HG03439 (cell line): ENCODE measurements around the gene ARAP3.

Experiments
- ATAC-seq: cut with Tn5 transposase; IDR thresholded peaks from one replicate; pipeline ENCODE4 v1.9.1; 2021; ENCODE audit warnings: mild to moderate bottlenecking, moderate library complexity; ENCODE audit not compliant: unreplicated experiment

Gene ARAP3

DNA sequence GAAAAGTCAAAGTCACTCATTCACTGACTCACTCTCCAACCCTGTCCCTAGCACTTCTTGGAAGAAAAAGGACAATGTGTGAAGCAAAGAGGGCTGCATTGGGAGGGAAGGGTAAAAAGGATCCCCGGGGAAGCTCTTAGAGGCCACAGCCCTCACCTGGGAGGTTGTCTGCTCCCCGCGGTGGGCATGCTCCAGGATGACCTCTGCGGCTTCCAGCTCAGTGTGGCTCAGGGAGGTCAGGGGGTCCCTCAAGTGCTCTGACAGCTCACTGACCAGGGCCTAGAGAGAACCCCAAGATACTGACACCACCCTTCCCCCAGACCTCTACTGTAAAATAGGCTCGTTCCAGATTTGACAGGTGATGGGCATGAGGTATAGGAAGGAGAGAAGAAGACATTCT, 34.8 kb downstream of the ARAP3 start:
- ATAC-seq = no peak

DNA sequence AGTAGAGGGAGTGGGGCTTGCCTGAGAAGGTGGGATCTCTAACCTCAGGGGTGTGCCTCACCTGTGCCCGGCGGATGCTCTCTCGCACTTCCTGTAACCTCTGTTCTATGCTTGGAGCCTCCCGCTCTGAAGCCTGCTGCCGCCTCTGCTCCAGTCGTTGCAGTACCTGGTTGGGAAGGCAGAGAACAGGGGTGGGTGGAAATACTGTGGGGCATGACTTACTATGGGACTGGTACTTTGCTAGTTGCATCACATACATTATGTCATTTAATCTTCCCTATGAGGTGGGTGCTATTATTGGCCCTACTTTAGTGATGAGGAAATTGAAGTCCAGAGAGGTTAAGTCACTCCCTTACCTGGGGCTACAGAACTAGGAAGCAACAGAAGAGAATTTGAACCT, 36.0 kb downstream of the ARAP3 start:
- ATAC-seq = no peak

DNA sequence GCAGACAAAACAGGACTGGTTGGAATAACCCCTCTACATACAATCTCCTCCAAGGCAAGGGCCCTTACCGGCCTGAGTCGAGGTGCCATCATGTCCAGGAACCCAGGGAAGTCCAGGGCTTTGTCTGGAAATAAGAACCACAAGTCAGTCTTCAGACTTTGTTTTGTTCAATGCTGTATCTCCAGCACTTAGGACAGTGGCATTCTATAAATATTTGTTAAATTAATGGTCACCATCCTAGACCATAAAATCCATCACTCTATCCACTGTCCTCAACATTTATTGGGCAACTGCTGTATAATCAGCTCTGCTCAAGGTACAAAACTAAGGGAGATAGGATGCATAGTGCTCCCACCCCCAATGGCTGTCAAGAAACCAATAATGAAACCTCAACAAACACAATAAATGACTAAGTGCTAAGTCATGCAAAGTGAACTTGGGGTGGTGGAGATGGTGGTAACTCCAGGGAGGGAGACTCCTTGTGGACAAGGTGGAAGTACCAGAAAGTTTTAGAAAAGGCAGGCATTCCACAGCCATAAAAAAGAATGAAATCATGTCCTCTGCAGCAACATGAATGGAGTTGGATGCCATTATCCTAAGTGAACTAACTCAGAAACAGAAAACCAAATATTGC, 40.3 kb downstream of the ARAP3 start:
- ATAC-seq = peak; percentile 47

DNA sequence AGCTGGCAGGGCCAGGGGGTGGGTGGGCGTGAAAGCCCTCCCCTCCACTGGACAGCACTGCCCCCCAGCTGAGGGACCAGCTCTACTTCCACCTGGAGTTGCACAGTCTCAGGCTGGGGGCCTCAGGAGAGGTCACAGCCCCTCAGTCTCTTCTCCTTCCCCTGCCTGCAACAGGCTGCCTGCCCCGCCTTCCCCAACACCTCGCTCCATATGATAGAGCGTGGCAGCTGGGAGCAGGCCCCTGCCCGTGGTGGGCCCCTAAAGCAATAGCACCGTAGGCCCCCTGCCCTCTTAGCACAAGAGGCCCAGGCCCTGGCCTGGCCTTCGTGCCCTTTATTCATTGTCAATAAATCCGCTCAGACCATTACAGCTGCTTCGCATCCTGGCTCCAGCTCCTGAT, 41.3 kb downstream of the ARAP3 start:
- no peak for ATAC-seq

DNA sequence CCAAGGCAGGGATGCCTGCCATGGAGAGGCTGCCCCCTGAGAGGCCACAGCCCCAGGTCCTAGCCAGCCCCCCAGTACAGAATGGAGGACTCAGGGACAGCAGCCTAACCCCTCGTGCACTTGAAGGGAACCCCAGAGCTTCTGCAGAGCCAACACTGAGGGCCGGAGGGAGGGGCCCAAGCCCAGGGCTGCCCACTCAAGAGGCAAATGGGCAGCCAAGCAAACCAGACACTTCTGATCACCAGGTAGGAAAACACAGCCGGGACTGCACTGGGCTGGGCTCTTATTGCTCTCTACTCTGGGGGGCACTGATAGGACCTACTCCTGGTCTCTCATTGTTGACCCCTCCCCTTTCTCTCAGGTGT, 42.0 kb downstream of the ARAP3 start:
- ATAC-seq = no peak

DNA sequence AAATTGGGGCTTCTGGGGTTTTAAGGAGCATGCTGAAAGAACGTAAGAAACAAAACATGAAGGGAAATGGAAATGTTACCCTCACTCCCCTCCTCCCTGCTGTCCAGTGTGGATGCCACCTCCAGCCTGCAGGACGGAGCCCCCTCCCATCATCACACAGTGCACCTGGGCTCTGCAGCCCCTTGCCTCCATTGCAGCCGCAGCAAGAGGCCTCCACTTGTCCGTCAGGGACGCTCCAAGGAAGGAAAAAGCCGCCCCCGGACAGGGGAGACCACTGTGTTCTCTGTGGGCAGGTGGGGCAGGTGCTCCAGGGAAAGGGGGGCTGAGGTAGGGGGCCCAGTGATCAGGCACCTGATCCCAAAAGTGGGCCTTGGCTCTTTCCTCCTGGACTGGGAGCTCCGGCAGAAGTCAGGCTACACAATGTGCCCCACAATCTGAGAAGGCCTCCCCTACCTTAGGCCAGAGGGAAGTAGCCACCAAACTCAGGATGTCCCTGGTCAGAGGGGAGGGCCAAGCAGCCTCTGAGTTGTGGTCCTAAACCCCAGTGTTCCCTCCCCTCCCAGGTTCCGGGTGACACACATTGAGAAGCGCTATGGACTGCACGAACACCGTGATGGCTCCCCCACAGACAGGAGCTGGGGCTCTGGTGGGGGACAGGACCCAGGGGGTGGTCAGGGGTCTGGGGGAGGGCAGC, 42.5 kb downstream of the ARAP3 start:
- no peak for ATAC-seq

DNA sequence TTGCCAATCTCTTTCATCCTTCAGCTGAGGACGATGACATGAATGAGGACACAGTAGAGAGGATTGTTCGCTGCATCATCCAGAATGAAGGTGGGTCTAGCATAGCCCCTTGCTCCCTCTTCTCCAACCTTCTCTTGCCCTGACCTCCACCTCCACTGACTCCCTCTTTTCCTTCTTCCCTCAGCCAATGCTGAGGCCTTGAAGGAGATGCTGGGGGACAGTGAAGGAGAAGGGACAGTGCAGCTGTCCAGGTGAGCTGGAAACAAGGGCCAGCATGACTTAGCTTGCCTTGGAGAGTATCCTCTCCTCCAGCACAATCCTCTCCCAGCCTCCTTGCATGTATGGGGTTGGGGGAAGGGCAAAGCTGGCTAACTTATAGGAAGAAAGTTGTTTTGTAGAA, 43.3 kb downstream of the ARAP3 start:
- ATAC-seq = no peak

DNA sequence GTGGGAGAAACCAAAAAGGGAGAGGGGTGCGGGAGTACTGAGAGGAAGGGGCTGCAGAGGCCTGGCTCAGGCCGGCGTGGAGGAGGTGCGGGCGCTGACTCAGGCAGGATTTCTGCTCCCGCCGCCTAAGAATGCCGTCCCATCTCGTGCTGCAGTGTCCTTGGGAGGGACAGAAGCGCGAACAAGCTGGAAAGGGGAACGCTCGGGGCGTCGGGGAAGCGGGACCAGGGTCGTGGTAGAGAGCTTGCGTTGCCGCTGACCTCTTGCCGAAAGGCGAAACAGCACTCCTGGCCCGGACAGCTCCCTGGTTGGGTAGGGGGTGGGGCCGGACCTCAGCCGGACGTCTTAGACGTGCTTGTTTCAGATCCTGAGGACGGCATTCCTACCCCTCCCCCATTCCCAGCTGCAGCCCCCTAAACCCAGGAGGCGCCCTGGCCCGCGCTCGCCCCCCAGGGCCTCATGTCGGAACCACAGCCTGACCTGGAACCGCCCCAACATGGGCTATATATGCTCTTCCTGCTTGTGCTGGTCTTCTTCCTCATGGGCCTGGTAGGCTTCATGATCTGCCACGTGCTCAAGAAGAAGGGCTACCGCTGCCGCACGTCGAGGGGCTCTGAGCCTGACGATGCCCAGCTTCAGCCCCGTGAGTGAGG, 44.1 kb downstream of the ARAP3 start:
- no peak for ATAC-seq

DNA sequence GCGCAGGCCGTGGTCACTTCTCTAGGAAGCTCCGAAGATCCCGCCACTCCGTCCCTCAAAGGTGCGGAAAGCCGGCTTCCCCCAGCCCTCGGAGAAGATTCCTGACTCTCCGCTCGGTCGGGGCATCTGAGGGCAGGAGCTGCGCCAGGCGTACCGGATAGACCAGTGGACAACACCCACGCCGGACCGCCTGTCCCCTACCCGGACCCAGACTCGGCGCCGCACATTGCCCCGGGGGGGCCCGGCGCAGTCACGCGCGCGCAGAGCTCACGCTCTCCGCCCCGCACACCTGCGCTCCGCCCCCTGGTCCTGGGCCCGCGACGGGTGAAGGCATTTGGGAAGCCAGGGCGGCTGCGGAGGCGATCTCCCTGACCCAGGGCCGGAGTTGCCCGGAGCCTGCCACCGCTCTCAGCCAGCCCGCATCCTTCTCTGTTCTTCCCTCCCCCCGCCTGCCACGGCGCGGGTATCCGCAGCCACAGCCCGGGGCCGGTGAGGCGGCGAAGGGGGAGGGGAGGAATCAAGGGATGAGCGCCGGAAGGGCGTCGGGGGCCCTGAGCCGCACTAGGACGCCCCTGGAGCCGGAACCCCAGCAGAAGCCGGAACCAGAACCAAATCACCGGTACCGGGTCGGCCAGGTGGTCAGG, 44.8 kb downstream of the ARAP3 start:
- peak; percentile 25 for ATAC-seq

DNA sequence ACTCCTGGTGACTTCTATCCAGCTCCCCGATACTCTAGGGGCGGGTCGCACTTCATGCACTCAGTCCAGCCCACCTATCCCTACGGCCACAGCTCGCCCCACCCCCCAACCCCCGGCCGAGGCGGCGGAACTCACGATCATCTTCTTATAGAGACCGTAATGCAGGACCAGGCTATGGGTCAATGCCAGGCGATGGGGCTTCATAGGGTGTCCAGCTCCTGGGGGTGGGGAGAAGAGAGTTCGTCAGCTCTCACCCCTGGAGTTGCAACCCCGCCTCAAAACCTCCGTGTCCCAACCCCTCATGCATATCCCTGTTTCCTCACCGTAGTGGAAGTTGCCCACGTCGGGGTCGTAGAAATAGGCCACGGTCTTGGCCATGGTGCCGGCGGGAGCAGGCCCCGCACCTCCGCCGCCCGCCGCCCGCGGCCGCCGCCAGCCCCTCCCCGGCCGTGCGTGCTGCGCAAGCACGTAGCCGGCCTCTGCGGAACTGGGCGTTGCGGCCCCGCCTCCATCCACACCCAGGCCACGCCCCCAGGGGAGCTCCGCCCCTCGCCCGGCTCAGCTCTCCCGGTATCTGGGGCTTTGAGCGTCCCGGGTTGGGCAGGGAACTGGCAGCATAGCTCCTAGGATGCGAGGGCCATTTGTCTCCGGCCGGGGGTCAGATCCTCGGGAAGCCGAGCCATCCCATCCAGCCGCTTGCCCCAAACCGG, 45.5 kb downstream of the ARAP3 start, which contains the start of the genes HDAC3 and RELL2:
TSS of gene HDAC3 (minus strand) at position 437 of the 710 bp plus-strand sequence. CDS start at position 378, 59 bp downstream.
TSS of gene RELL2 (plus strand) at position 585 of the 710 bp plus-strand sequence. CDS start 1,229 bp downstream, outside the sequence.
- ATAC-seq = peak; percentile 70

DNA sequence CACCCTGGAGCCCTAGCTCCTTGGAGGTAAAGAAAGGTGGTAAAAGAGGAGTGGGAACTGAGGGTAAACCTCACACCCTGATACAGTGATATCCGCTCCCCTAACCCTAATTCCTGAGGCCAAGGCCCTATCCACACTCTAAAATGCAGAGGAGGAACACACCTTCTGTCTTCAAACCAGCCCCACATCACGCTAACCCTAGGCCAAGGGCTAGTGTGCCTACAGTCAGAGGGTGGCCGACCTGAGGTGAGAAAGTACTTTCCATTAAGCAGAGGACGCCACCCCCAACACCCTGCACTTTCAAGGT, 46.0 kb downstream of the ARAP3 start:
- ATAC-seq = no peak

DNA sequence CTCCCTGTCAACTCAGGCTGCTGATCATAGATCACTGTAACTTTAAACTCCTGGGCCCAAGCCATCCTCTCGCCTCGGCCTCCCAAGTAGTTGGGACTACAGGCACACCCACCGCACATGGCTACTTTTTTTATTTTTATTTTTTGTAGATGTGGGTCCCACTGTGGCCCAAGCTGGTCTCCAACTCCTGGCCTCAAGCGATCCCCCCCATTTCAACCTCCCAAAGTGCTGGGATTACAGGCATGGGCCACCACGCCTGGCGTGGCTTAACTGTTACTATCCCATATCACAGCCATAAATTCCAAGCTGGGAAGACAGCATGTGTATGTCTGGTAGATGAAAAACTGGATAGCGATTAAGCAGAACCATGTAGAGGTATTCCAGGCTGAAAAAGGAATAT, 46.4 kb downstream of the ARAP3 start:
- no peak for ATAC-seq

DNA sequence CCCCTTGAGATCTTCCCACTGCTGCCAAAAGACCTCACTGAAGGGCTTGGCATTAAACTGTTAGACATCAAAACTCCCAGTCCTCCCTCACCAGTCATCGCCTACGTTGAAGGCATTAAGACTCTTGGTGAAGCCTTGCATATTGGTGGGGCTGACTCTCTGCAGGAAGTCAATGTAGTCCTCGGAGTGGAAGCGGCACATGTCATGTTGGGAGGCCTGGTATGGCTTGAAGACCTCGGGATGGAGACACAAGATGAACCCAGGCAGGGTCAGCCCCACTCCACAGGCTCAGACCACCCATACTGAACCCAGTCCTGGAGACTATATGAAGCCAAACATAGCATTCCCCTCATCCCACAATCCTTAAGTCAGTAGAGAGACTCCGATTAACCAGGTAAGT, 47.3 kb downstream of the ARAP3 start:
- ATAC-seq = no peak

DNA sequence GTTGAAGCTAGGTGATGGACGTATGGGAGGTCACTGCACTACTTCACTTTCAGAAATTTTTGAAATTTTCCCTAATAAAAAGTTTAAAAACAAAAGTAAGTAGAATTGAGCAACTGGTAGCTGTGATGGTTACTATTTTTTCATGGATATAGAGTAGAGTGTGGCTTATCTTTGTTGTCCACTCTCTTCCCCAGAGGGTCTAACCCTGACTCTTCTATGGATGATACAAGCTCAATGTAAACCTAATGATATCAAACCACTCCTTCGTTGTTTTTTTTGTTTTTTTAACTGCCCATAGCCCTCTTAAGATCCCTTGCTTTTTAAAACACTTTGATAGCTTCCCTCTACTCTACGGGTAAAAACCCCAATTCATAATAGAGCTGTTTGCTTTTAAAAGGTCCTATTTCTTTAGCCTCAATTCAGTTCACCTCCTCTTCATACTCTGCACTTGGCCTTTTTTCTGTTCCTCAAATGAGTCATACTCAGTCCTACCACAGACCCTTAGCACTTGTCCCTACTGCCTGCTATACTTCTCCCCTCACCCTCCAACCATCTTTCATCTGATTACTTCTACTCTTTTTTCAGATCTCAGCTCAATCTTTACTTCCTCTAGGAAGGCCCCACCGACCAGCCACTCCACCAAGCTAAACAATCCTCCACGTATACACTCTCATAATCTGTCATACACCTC, 48.0 kb downstream of the ARAP3 start:
- peak; percentile 50 for ATAC-seq

DNA sequence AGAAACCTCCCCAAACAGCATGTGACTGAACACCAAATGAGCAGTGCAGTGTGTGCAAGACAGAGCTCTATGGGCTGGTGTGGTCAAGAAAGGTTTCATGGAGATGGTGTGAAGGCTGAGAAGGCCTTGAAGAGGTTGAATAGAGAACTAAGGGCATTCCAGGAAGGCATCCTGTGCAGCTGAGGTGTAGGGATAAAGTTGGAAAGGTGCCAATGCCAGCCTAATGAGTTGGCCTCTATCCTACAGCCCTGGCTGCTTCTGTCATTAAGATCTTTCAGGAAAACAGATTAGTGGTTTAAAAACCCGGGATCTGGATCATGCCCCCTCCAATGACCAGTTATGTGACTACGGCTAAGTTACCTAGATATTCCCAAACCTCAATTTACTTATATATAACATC, 49.4 kb downstream of the ARAP3 start:
- no peak for ATAC-seq

DNA sequence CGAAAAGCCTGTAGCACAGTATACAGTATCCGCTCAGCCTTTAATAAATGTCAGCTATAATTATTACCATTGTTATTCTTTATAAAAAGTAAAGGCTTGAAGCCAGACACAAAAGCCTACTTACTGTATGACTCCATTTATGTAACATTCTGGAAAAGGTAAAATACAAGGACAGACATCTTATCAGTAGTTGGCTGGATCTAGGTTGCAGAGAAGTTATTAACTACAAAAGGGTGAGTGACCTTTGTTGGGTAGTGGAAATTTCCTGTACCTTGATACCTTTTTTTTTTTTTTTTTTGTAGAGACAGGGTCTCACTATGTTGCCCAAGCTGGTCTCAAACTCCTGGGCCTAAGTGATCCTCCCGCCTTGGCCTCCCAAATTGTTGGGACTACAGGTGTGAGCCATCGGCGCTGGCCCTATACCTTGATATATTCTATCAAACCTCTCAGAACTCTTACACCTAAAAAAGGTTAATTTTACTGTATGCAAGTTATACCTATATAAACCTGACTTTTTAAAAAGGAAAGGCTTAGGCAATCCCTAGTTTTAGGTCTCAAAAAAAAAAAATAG, 51.4 kb downstream of the ARAP3 start:
- ATAC-seq = no peak

DNA sequence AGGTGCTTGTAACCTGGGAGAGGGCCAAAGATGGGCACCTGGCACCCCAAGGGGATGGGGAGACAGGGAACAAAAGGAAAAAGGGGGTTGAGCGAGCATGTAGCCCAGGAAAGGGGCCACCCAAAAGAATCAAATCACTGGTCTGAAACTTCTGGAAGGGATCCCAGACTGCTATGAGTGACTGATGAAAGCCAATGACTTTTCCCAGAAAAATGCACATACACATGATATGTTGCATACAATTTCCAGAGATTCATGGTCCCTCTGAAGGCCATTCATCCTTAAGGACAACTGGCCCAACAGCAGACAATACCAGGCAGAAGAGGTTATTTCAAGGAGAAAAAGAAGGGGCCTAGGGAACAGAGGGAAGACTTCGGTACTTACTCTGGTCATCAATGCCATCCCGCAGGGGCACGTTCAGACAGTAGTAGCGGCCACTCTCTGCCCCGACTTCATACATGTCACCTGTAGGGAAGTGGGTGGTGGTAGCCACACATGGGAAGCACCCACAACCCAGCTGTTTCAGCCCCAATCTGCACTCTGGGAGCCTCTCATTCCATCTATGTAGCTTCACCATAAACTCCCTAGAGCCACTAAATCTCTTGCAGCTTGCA, 53.7 kb downstream of the ARAP3 start:
- no peak for ATAC-seq

DNA sequence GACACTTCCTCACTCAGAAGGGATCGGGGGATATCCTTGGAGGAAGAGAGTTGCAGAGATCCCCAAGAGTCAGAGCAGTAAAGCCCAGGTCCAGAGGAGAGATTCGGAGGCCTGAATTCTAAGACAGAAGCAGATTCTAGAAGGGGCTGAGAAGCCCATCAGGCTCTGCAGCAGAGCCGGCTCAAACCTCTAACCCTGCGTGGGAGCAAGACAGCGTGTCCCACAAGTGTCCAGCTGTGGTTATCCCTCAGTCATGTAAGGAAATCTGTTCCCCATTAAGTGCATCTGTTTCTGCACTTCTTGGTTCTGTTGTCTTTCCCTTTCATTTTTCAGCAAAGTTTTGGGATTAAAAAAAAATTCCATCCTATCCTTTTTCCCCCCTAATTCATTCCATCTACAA, 58.4 kb downstream of the ARAP3 start:
- no peak for ATAC-seq

DNA sequence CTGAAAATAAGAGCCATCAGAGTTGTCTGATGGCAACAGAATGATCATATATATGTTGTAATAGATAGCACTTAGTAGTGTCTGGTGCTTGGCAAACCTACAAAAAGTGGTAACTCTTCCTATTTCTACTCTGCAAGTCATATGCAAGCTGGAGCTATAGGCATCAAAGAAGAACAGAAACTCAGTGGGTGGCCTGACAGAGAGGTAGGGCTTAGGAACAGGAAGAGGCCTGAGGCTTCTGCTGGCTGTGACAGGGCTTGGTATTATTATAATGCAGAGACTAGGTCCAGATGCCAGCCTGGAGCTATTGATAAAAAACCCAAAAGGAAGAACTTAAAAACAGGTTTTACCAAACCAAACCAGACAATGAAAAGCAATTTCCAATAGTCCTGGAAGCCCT, 58.8 kb downstream of the ARAP3 start:
- no peak for ATAC-seq
